ENCODE data around the gene LCAT. TPM values are rescaled to one million over a fixed set of nuclear protein-coding genes. Genes with fewer than 3 reads are reported as not detected.

Gene LCAT
- total RNA-seq, 1 experiment from 2014 or later = 0.97 TPM

GRCh38 chr16:67968400-67969253, 24.7 kb upstream of the LCAT start, which contains the start of gene SLC12A4:
SLC12A4 (minus strand) TSS chr16:67968637; CDS start chr16:67968553, 84 bp downstream.
- DNase-seq (ENCODE audit: low read depth) = peak; percentile 85

GRCh38 chr16:67967958-67968399, 24.1 kb upstream of the LCAT start:
- peak; percentile 25 for DNase-seq (ENCODE audit: low read depth)

- no peak for DNase-seq (ENCODE audit: low read depth)
Observed at GRCh38 chr16:67967183-67967957, 23.4 kb upstream of the LCAT start.

GRCh38 chr16:67966549-67967182, 22.7 kb upstream of the LCAT start:
- no peak for DNase-seq (ENCODE audit: low read depth)

GRCh38 chr16:67965668-67966548, 22.0 kb upstream of the LCAT start:
- DNase-seq (ENCODE audit: low read depth) = no peak

- no peak for DNase-seq (ENCODE audit: low read depth)
Observed at GRCh38 chr16:67964477-67965131, 20.7 kb upstream of the LCAT start.

GRCh38 chr16:67963662-67964321, 19.9 kb upstream of the LCAT start:
- DNase-seq (ENCODE audit: low read depth) = no peak

- DNase-seq (ENCODE audit: low read depth) = no peak
Observed at GRCh38 chr16:67963292-67963661, 19.4 kb upstream of the LCAT start.

GRCh38 chr16:67962135-67962534, 18.2 kb upstream of the LCAT start:
- no peak for DNase-seq (ENCODE audit: low read depth)

GRCh38 chr16:67961551-67961957, 17.6 kb upstream of the LCAT start:
- DNase-seq (ENCODE audit: low read depth) = no peak

GRCh38 chr16:67959536-67960329, 15.8 kb upstream of the LCAT start:
- DNase-seq (ENCODE audit: low read depth) = peak; percentile 66

- DNase-seq (ENCODE audit: low read depth) = no peak
Observed at GRCh38 chr16:67957622-67958021, 13.7 kb upstream of the LCAT start.

GRCh38 chr16:67954421-67955196, 10.7 kb upstream of the LCAT start:
- no peak for DNase-seq (ENCODE audit: low read depth)

- no peak for DNase-seq (ENCODE audit: low read depth)
Observed at GRCh38 chr16:67953641-67954375, 9.9 kb upstream of the LCAT start.

- DNase-seq (ENCODE audit: low read depth) = no peak
Observed at GRCh38 chr16:67951485-67951884, 7.6 kb upstream of the LCAT start.

- DNase-seq (ENCODE audit: low read depth) = no peak
Observed at GRCh38 chr16:67950335-67950843, 6.5 kb upstream of the LCAT start.

- no peak for DNase-seq (ENCODE audit: low read depth)
Observed at GRCh38 chr16:67949645-67950044, 5.7 kb upstream of the LCAT start.

GRCh38 chr16:67948015-67948414, 4.1 kb upstream of the LCAT start:
- no peak for DNase-seq (ENCODE audit: low read depth)
